ENCODE measurements around the gene TRAPPC1.

GRCh38 chr17:7977039-7977438 lies 45.3 kb upstream of the TRAPPC1 start:
- TF ChIP-seq POLR2AphosphoS5 (IDR thresholded peaks at IDR 0.05; ENCODE audit: borderline replicate concordance, low read depth, low read length) (no peak), EZH2 (IDR thresholded peaks at IDR 0.05) (no peak), FOXP2 (optimal IDR thresholded peaks at IDR 0.05; ENCODE audit: control extremely low read depth, extremely low read length, insufficient read depth) (no peak)
